H9 (cell line): ENCODE results near the gene HSD17B2. TPM values are rescaled to one million over a fixed set of nuclear protein-coding genes. Genes with fewer than 3 reads are reported as not detected.

Experiments used
- DNase-seq: peaks from one replicate; pipeline ENCODE4 v3.0.0-alpha.2; 2017
- H2AFZ ChIP-seq: one replicate; pipeline ENCODE4 v1.6.1; 2013; ENCODE audit warnings: mild to moderate bottlenecking, low read length, control low read depth, moderate library complexity
- H2AK5ac ChIP-seq: 2 replicates; pipeline ENCODE4 v1.6.1; 2013; ENCODE audit warnings: low read length, control low read depth, mixed read lengths; ENCODE audit not compliant: insufficient read length
- H2BK120ac ChIP-seq: one replicate; pipeline ENCODE4 v1.6.1; 2013; ENCODE audit warnings: low read depth, mild to moderate bottlenecking, low read length, control low read depth, inconsistent platforms; ENCODE audit not compliant: poor library complexity, severe bottlenecking
- H2BK12ac ChIP-seq: 2 replicates; pipeline ENCODE4 v1.6.1; 2013; ENCODE audit warnings: low read length, control low read depth, mixed read lengths, low read depth; ENCODE audit not compliant: insufficient read length
- H2BK15ac ChIP-seq: 2 replicates; pipeline ENCODE4 v1.6.1; 2013; ENCODE audit warnings: low read depth, low read length, control low read depth
- H2BK20ac ChIP-seq: one replicate; pipeline ENCODE4 v1.6.1; 2013; ENCODE audit warnings: low read depth, mild to moderate bottlenecking, low read length, control low read depth, inconsistent platforms; ENCODE audit not compliant: poor library complexity, severe bottlenecking
- H2BK5ac ChIP-seq: 2 replicates; pipeline ENCODE4 v1.6.1; 2013; ENCODE audit warnings: low read length, control low read depth, mixed read lengths; ENCODE audit not compliant: insufficient read length
- H3K14ac ChIP-seq: 2 replicates; pipeline ENCODE4 v1.6.1; 2013; ENCODE audit warnings: low read length, control low read depth; ENCODE audit not compliant: insufficient read depth
- H3K18ac ChIP-seq: 2 replicates; pipeline ENCODE4 v1.6.1; 2013; ENCODE audit warnings: low read depth, mild to moderate bottlenecking, mixed read lengths, low read length, control low read depth; ENCODE audit not compliant: insufficient read length
- H3K23ac ChIP-seq: 2 replicates; pipeline ENCODE4 v1.6.1; 2013; ENCODE audit warnings: low read length, control low read depth, mixed read lengths, low read depth; ENCODE audit not compliant: insufficient read length
- H3K23me2 ChIP-seq: 2 replicates; pipeline ENCODE4 v1.6.1; 2013; ENCODE audit warnings: low read depth, mild to moderate bottlenecking, mixed read lengths, low read length, control low read depth; ENCODE audit not compliant: insufficient read length, poor library complexity, severe bottlenecking
- H3K27ac ChIP-seq: 2 replicates; pipeline ENCODE4 v1.5.1; 2013; ENCODE audit warnings: low read length, control low read depth, mixed read lengths, low read depth; ENCODE audit not compliant: insufficient read length
- H3K27me3 ChIP-seq: 2 replicates; pipeline ENCODE4 v1.6.1; 2013; ENCODE audit warnings: low read length, control low read depth, inconsistent platforms; ENCODE audit not compliant: insufficient read depth
- H3K4ac ChIP-seq: 2 replicates; pipeline ENCODE4 v1.6.1; 2013; ENCODE audit warnings: low read depth, mild to moderate bottlenecking, control low read depth, inconsistent platforms, low read length, moderate library complexity
- H3K4me1 ChIP-seq: 2 replicates; pipeline ENCODE4 v1.6.1; 2013; ENCODE audit warnings: low read length, control low read depth, inconsistent platforms; ENCODE audit not compliant: insufficient read depth
- H3K4me2 ChIP-seq: 2 replicates; pipeline ENCODE4 v1.6.1; 2013; ENCODE audit warnings: low read length, control low read depth, mixed read lengths; ENCODE audit not compliant: insufficient read length, insufficient read depth
- H3K56ac ChIP-seq: 2 replicates; pipeline ENCODE4 v1.6.1; 2013; ENCODE audit warnings: low read depth, mild to moderate bottlenecking, mixed read lengths, low read length, control low read depth; ENCODE audit not compliant: insufficient read length
- H3K79me1 ChIP-seq: 2 replicates; pipeline ENCODE4 v1.6.1; 2013; ENCODE audit warnings: low read depth, mild to moderate bottlenecking, moderate library complexity, low read length, control low read depth, inconsistent platforms; ENCODE audit not compliant: insufficient read depth, poor library complexity, severe bottlenecking
- H3K79me2 ChIP-seq: 2 replicates; pipeline ENCODE4 v1.6.1; 2013; ENCODE audit warnings: low read length, control low read depth, inconsistent platforms; ENCODE audit not compliant: insufficient read depth
- H3K9ac ChIP-seq: 2 replicates; pipeline ENCODE4 v1.6.1; 2013; ENCODE audit warnings: low read length, control low read depth, mixed read lengths; ENCODE audit not compliant: insufficient read length; ENCODE audit errors: extremely low read depth
- H3K9me3 ChIP-seq: one replicate; pipeline ENCODE4 v1.6.1; 2013; ENCODE audit warnings: low read depth, low read length, inconsistent platforms; ENCODE audit not compliant: control insufficient read depth
- H3T11ph ChIP-seq: one replicate; pipeline ENCODE4 v1.6.1; 2013; ENCODE audit warnings: mild to moderate bottlenecking, low read length, control low read depth, inconsistent platforms
- H4K20me1 ChIP-seq: one replicate; pipeline ENCODE4 v1.6.1; 2013; ENCODE audit not compliant: control insufficient read depth, insufficient read length, insufficient read depth
- H4K5ac ChIP-seq: 2 replicates; pipeline ENCODE4 v1.6.1; 2013; ENCODE audit warnings: low read depth, mild to moderate bottlenecking, mixed read lengths, low read length, control low read depth; ENCODE audit not compliant: insufficient read length
- H4K8ac ChIP-seq: replicated peaks from 2 replicates; pipeline ENCODE4 v1.6.1; 2013; ENCODE audit warnings: low read length, control low read depth, mixed read lengths, low read depth; ENCODE audit not compliant: insufficient read length
- H4K91ac ChIP-seq: 2 replicates; pipeline ENCODE4 v1.6.1; 2013; ENCODE audit warnings: low read depth, mild to moderate bottlenecking, moderate library complexity, mixed read lengths, low read length, control low read depth; ENCODE audit not compliant: insufficient read length
- H3K27ac Mint-ChIP-seq, 3 experiments: 2 replicates in 2 of 3; 3 replicates in 1 of 3; pipeline ENCODE4 v1.8.0; 2020 to 2021; ENCODE audit warnings: mixed read lengths in 3 of 3, mild to moderate bottlenecking in 1 of 3, moderate library complexity in 1 of 3
- H3K27me3 Mint-ChIP-seq: 2 replicates; pipeline ENCODE4 v1.8.0; 2021; ENCODE audit warnings: low read depth, mild to moderate bottlenecking, moderate library complexity, mixed read lengths
- H3K36me3 Mint-ChIP-seq, 3 experiments: 2 replicates in 2 of 3; 3 replicates in 1 of 3; pipeline ENCODE4 v1.8.0; 2020 to 2021; ENCODE audit warnings: low read depth in 3 of 3, mixed read lengths in 3 of 3; ENCODE audit not compliant: insufficient read depth in 1 of 3
- H3K4me1 Mint-ChIP-seq, 2 experiments: 2 replicates each; pipeline ENCODE4 v1.8.0; 2020; ENCODE audit warnings: mixed read lengths in 2 of 2
- H3K4me3 Mint-ChIP-seq, 2 experiments: 2 replicates in 1 of 2; 3 replicates in 1 of 2; pipeline ENCODE4 v1.8.0; 2020 to 2021; ENCODE audit warnings: mild to moderate bottlenecking in 2 of 2, mixed read lengths in 2 of 2, moderate library complexity in 1 of 2
- H3K9me3 Mint-ChIP-seq, 2 experiments: 2 replicates in 1 of 2; 3 replicates in 1 of 2; pipeline ENCODE4 v1.8.0; 2020; ENCODE audit warnings: mild to moderate bottlenecking in 2 of 2, mixed read lengths in 2 of 2, moderate library complexity in 1 of 2
- WGBS: extraction: QIAGEN DNeasy Blood & Tissue Kit; methylation state at CpG from one replicate; pipeline ENCODE4 v1.1.7; 2013; ENCODE audit warnings: missing lambda C conversion rate, low lambda C conversion rate, mixed read lengths; ENCODE audit not compliant: insufficient read length; ENCODE audit errors: extremely low coverage; 5-methylcytosine and 5-hydroxymethylcytosine counted together
- total RNA-seq: library from RNA; stranded (reverse); gene quantifications from 2 replicates; pipeline ENCODE4 v1.2.1, GENCODE V29; 2021
- TF ChIP-seq, protein P1 (sequence below): fragments of 200-600 bp; sonication (generic); conservative IDR thresholded peaks from 3 replicates; pipeline ENCODE4 v1.8.0; 2021; ENCODE audit warnings: antibody characterized with exemption, mild to moderate bottlenecking

Gene HSD17B2
- total RNA-seq, 1 experiment from 2014 or later, result not detected

DNA sequence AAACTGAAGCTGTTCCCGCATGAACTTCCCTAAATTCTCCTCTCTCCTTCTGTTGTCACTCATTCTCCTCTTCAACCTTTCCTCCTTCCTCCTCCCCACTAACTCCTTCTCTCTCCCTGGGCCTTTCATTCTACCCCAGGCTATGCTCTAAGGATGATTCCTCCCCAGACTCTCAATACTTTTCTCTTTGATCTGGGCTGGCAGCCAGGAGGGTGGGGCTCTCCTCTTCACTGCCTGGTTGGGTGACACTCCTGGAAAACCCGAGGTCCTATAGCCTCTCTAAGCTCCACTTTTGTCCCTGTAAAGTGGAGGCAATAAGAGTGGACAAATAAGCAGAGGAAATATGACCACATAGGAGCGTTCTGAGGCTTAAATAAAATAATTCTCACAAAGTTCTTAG, 46.2 kb downstream of the HSD17B2 start:
- Histone ChIP-seq H2BK12ac (no peak overlapping the region), H3K9me3 (no peaks in the 10 kb centered on the region), H3K4me1 (no peaks in the 10 kb centered on the region), H3K79me1 (no peaks in the 10 kb centered on the region), H2AFZ (no peak overlapping the region), H2BK120ac (no peak overlapping the region), H3K4ac (no peak overlapping the region), H2BK15ac (no peak overlapping the region), H4K8ac (no peak overlapping the region), H3K79me2 (no peaks in the 10 kb centered on the region), H3K9ac (no peak overlapping the region), H3K18ac (no peak overlapping the region), H3K23me2 (no peaks in the 10 kb centered on the region), H4K5ac (no peak overlapping the region), H2BK20ac (no peak overlapping the region), H3T11ph (no peak overlapping the region), H2BK5ac (no peak overlapping the region), H3K23ac (no peak overlapping the region), H3K14ac (no peak overlapping the region), H4K20me1 (no peaks in the 10 kb centered on the region), H3K56ac (no peak overlapping the region), H4K91ac (no peak overlapping the region), H3K27me3 (no peaks in the 10 kb centered on the region), H3K27ac (no peak overlapping the region), H2AK5ac (no peak overlapping the region), H3K4me2 (no peak overlapping the region)
- H3K36me3 Mint-ChIP-seq, result peaks cover 4 to 20% (median 8%) of the 10 kb centered on the region in 3 experiments
- TF ChIP-seq, protein P1, sequence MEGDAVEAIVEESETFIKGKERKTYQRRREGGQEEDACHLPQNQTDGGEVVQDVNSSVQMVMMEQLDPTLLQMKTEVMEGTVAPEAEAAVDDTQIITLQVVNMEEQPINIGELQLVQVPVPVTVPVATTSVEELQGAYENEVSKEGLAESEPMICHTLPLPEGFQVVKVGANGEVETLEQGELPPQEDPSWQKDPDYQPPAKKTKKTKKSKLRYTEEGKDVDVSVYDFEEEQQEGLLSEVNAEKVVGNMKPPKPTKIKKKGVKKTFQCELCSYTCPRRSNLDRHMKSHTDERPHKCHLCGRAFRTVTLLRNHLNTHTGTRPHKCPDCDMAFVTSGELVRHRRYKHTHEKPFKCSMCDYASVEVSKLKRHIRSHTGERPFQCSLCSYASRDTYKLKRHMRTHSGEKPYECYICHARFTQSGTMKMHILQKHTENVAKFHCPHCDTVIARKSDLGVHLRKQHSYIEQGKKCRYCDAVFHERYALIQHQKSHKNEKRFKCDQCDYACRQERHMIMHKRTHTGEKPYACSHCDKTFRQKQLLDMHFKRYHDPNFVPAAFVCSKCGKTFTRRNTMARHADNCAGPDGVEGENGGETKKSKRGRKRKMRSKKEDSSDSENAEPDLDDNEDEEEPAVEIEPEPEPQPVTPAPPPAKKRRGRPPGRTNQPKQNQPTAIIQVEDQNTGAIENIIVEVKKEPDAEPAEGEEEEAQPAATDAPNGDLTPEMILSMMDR, result no peak
- H3K9me3 Mint-ChIP-seq, result peaks cover 21 to 33% of the 10 kb centered on the region in 2 experiments
- no peak overlapping the region for H3K4me3 Mint-ChIP-seq
- peaks cover 9% of the 10 kb centered on the region for H3K27me3 Mint-ChIP-seq
- WGBS, result no CpG with 5 or more reads among the region's 3 CpGs
- no peak for DNase-seq
- no peak overlapping the region for H3K27ac Mint-ChIP-seq
- no peaks in the 10 kb centered on the region for H3K4me1 Mint-ChIP-seq
